ENCODE measurements around the gene SGCD.

- no peak for TF ChIP-seq CTCF (IDR thresholded peaks at IDR 0.05)
- TF ChIP-seq POLR2AphosphoS5 (IDR thresholded peaks at IDR 0.05): no peak
These were observed 107.5 kb downstream of the SGCD start for GRCh38 chr5:156434471-156434870.
